CD4-positive, alpha-beta memory T cell (primary cell): Measurements from ENCODE around the gene C12orf75. TPM values are rescaled to one million over a fixed set of nuclear protein-coding genes. Genes with fewer than 3 reads are reported as not detected.

ENCODE experiments used
- CTCF ChIA-PET: fragments of 350-600 bp; sonication (Branson Sonifier 250); formaldehyde crosslinking; loops from one replicate; lab custom pipeline; 2021; ENCODE audit warnings: inconsistent platforms; ENCODE audit not compliant: partially characterized antibody; lab: Charles Lee
- POLR2A ChIA-PET: fragments of 350-600 bp; sonication (Branson Sonifier 250); formaldehyde crosslinking; loops from one replicate; lab custom pipeline; 2021; ENCODE audit not compliant: partially characterized antibody; lab: Charles Lee
- DNase-seq, 5 donors: peaks; one replicate each; pipeline versions ENCODE4 v3.0.0 to v3.0.0-alpha.2; 2020 to 2022; ENCODE audit warnings: mixed read lengths in 1 of 5
- H3K27ac ChIP-seq: one replicate; pipeline ENCODE4 v1.7.0; 2013; ENCODE audit warnings: low read depth, low read length
- H3K27me3 ChIP-seq: 2 replicates; pipeline ENCODE4 v1.7.0; 2013; ENCODE audit warnings: mild to moderate bottlenecking, low read length, moderate library complexity; ENCODE audit not compliant: insufficient read depth
- H3K36me3 ChIP-seq: 2 replicates; pipeline ENCODE4 v1.7.0; 2013; ENCODE audit warnings: mild to moderate bottlenecking, low read length, moderate library complexity; ENCODE audit not compliant: insufficient read depth
- H3K4me1 ChIP-seq: 2 replicates; pipeline ENCODE4 v1.7.0; 2013; ENCODE audit warnings: mild to moderate bottlenecking, low read length, moderate library complexity; ENCODE audit not compliant: insufficient read depth
- H3K4me3 ChIP-seq, 2 donors: one replicate each; pipeline ENCODE4 v1.7.0; 2013; ENCODE audit warnings: low read length in 2 of 2, mild to moderate bottlenecking in 1 of 2
- H3K9me3 ChIP-seq, 2 donors: one replicate each; pipeline ENCODE4 v1.7.0; 2013; ENCODE audit warnings: low read length in 2 of 2, control low read depth in 1 of 2; ENCODE audit not compliant: control insufficient read depth in 1 of 2
- H3K27ac Mint-ChIP-seq, 7 donors: one replicate each; pipeline ENCODE4 v1.8.0; 2020 to 2021; ENCODE audit warnings: mixed read lengths in 7 of 7, mild to moderate bottlenecking in 6 of 7, inconsistent platforms in 3 of 7, moderate library complexity in 3 of 7
- H3K27me3 Mint-ChIP-seq, 2 donors: one replicate each; pipeline ENCODE4 v1.8.0; 2020 to 2021; ENCODE audit warnings: mixed read lengths in 2 of 2
- H3K36me3 Mint-ChIP-seq, 2 donors: one replicate each; pipeline ENCODE4 v1.8.0; 2020 to 2021; ENCODE audit warnings: mixed read lengths in 2 of 2, inconsistent platforms in 1 of 2, mild to moderate bottlenecking in 1 of 2
- H3K4me1 Mint-ChIP-seq, 4 donors: one replicate each; pipeline ENCODE4 v1.8.0; 2020 to 2021; ENCODE audit warnings: mixed read lengths in 4 of 4, mild to moderate bottlenecking in 1 of 4
- H3K4me3 Mint-ChIP-seq, 8 donors: one replicate each; pipeline ENCODE4 v1.8.0; 2020 to 2021; ENCODE audit warnings: mixed read lengths in 8 of 8, mild to moderate bottlenecking in 7 of 8, moderate library complexity in 6 of 8, inconsistent platforms in 3 of 8
- H3K9me3 Mint-ChIP-seq, 8 donors: one replicate each; pipeline ENCODE4 v1.8.0; 2020 to 2021; ENCODE audit warnings: mixed read lengths in 8 of 8, mild to moderate bottlenecking in 5 of 8, inconsistent platforms in 3 of 8, moderate library complexity in 1 of 8
- intact Hi-C: fragments of 100-400 bp; cut with micrococcal nuclease; formaldehyde crosslinking; loops from one replicate; pipeline ENCODE4 v1.15.1; 2023
- polyA plus RNA-seq, 2 donors: library from polyadenylated mRNA; unstranded; fragments of 300-500 nt; fragmentation: Illumina TruSeq; gene quantifications; one replicate each; pipeline ENCODE4 v1.2.3, GENCODE V29; 2021
- total RNA-seq, 2 experiments: library from RNA; stranded (reverse); gene quantifications; one replicate each; pipeline ENCODE4 v1.2.3, GENCODE V29; 2021

The C12orf75 gene
- total and polyA plus RNA-seq, 4 experiments from 2014 or later, result 12.1 to 117 (median 49.0) TPM

- Histone ChIP-seq H3K9me3 (no peaks in the 10 kb centered on the region), H3K4me3 (no peak overlapping the region), H3K27ac (no peak overlapping the region), H3K4me1 (no peaks in the 10 kb centered on the region), H3K36me3 (no peaks in the 10 kb centered on the region), H3K27me3 (no peaks in the 10 kb centered on the region)
- Mint-ChIP-seq H3K9me3 (no peaks in the 10 kb centered on the region), H3K36me3 (no peaks in the 10 kb centered on the region), H3K4me1 (peaks cover 0 to 1% (median under 1%) of the 10 kb centered on the region in 4 donors), H3K27ac (no peak overlapping the region), H3K27me3 (peaks cover 2% of the 10 kb centered on the region in 2 donors), H3K4me3 (no peak overlapping the region)
- ChIA-PET POLR2A (no interaction called here), CTCF (interaction anchor here (1.8 to 5.5 kb wide), 2 partner anchors 8 to 718 kb away, joined by 10 to 84 read pairs; partner anchors contain the start of gene NUAK1)
- intact Hi-C loops, result no loop called here
- DNase-seq, result no peak
These were observed 88.4 kb downstream of the C12orf75 start for GRCh38 chr12:105418821-105419291.

- intact Hi-C loops, result no loop called here
- POLR2A ChIA-PET, result no interaction called here
- Histone ChIP-seq H3K4me3 (no peak overlapping the region), H3K9me3 (no peaks in the 10 kb centered on the region), H3K36me3 (no peaks in the 10 kb centered on the region), H3K4me1 (no peaks in the 10 kb centered on the region), H3K27me3 (no peaks in the 10 kb centered on the region), H3K27ac (no peak overlapping the region)
- CTCF ChIA-PET, result interaction anchor here (1.8 to 5.5 kb wide), 3 partner anchors 9 to 717 kb away, joined by 9 to 84 read pairs (median 10); partner anchors contain the start of gene NUAK1
- H3K4me3 Mint-ChIP-seq, result no peak overlapping the region
- no peaks in the 10 kb centered on the region for H3K36me3 Mint-ChIP-seq
- H3K9me3 Mint-ChIP-seq, result no peaks in the 10 kb centered on the region
- H3K27me3 Mint-ChIP-seq, result peaks cover 2% of the 10 kb centered on the region in 2 donors
- H3K27ac Mint-ChIP-seq, result peak overlapping the region in 1 of 7 donors; percentile 17
- DNase-seq, result no peak
- peaks cover 0 to 1% (median under 1%) of the 10 kb centered on the region in 4 donors for H3K4me1 Mint-ChIP-seq
These were observed 89.1 kb downstream of the C12orf75 start for GRCh38 chr12:105419606-105420005.

GRCh38 chr12:105420046-105420445, 89.6 kb downstream of the C12orf75 start:
- intact Hi-C loops, result no loop called here
- CTCF ChIA-PET, result interaction anchor here (0.8 to 5.5 kb wide), 13 partner anchors 8 to 804 kb away, joined by 3 to 84 read pairs (median 5); partner anchors contain the start of gene NUAK1
- no peaks in the 10 kb centered on the region for H3K36me3 Mint-ChIP-seq

DNA sequence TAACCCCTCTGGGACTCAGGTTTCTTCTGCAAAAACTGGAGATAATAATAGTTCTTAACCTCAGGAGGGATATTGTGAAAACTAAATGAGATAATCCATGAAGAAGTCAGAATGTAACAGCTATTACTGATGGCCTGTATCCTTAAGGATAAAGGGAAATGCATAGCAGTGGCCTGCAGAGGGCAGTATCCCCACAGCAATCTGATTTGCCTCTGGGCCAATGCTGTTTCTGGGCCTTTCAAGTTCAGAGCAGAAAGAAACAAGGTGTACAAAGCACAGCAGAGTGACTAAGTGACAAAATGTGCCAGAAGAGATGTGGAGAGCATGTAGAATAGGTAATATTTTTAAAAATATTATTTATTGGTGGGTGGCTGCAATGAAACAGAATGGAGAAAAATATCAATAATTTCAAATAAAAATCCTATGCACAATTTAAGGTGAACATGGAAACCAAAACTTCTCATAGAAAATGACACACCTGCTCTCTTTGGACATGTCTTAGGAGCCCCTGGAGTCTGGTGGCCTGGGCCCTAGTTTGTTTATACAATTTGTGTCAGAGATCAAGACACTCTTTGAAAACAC, 90.3 kb downstream of the C12orf75 start:
- ChIA-PET POLR2A (no interaction called here), CTCF (interaction anchor here (0.8 to 5.5 kb wide), 13 partner anchors 8 to 803 kb away, joined by 3 to 84 read pairs (median 5); partner anchors contain the start of gene NUAK1)
- intact Hi-C loops, result no loop called here
- DNase-seq, result peak; percentile 39 to 53 (median 46)
- peaks cover 0 to 1% (median under 1%) of the 10 kb centered on the region in 4 donors for H3K4me1 Mint-ChIP-seq
- Histone ChIP-seq H3K4me1 (no peaks in the 10 kb centered on the region), H3K36me3 (no peaks in the 10 kb centered on the region), H3K9me3 (no peaks in the 10 kb centered on the region), H3K4me3 (no peak overlapping the region), H3K27ac (no peak overlapping the region), H3K27me3 (no peaks in the 10 kb centered on the region)
- no peaks in the 10 kb centered on the region for H3K9me3 Mint-ChIP-seq
- no peaks in the 10 kb centered on the region for H3K36me3 Mint-ChIP-seq
- H3K27ac Mint-ChIP-seq, result no peak overlapping the region
- H3K4me3 Mint-ChIP-seq, result no peak overlapping the region
- peaks cover 2 to 3% of the 10 kb centered on the region in 2 donors for H3K27me3 Mint-ChIP-seq

More at GRCh38 chr12:105420046-105420445, 89.6 kb downstream of the C12orf75 start:
- Mint-ChIP-seq H3K9me3 (no peaks in the 10 kb centered on the region), H3K27me3 (peaks cover 1 to 2% of the 10 kb centered on the region in 2 donors), H3K4me3 (no peak overlapping the region), H3K27ac (no peak overlapping the region), H3K4me1 (peaks cover 0 to 1% (median under 1%) of the 10 kb centered on the region in 4 donors)
- no peak overlapping the region for H3K27ac ChIP-seq
- no peaks in the 10 kb centered on the region for H3K27me3 ChIP-seq
- POLR2A ChIA-PET, result no interaction called here
- no peaks in the 10 kb centered on the region for H3K9me3 ChIP-seq
- H3K4me3 ChIP-seq, result no peak overlapping the region
- no peaks in the 10 kb centered on the region for H3K36me3 ChIP-seq
- DNase-seq, result no peak
- no peaks in the 10 kb centered on the region for H3K4me1 ChIP-seq

Other genes starting within 250 kb of the C12orf75 start
- gene ALDH1L2, start 246.2 kb upstream of the C12orf75 start, total RNA-seq, result under 1 TPM; 0.15 to 0.72 TPM
- gene ALDH1L2, start 246.2 kb upstream of the C12orf75 start, polyA plus RNA-seq, result under 1 TPM in 1 of 2 donors, not detected in 1; 0.08 TPM
- gene WASHC4, start 223.0 kb upstream of the C12orf75 start, total RNA-seq, result 10 to 100 TPM; 71.4 to 75.4 TPM
- gene WASHC4, start 223.0 kb upstream of the C12orf75 start, polyA plus RNA-seq, result 10 to 100 TPM; 36.7 to 37.9 TPM
- 10 to 100 TPM; 56.0 to 61.0 TPM for gene APPL2, start 94.5 kb upstream of the C12orf75 start, total RNA-seq
- gene APPL2, start 94.5 kb upstream of the C12orf75 start, polyA plus RNA-seq, result 10 to 100 TPM in 1 of 2 donors, 1 to 10 TPM in 1; 8.8 to 15.1 TPM